ENCODE data around the gene NCKAP5L.

GRCh38 chr12:49842519-49843352, 14.5 kb upstream of the NCKAP5L start, which contains the start of gene BCDIN3D:
- peak; percentile 34 to 83 for TF ChIP-seq POLR2A (IDR thresholded peaks at IDR 0.05)
- peak in 2 of 5 experiments; percentile 13 to 24 for TF ChIP-seq CTCF (IDR thresholded peaks at IDR 0.05)
- peak; percentile 58 to 96 for TF ChIP-seq EP300 (IDR thresholded peaks at IDR 0.05)

Measured in tibial nerve (tissue), 4 donors.